Bronchial epithelial cell (primary cell): Measurements from ENCODE around the gene TGFA. TPM values are rescaled to one million over a fixed set of nuclear protein-coding genes. Genes with fewer than 3 reads are reported as not detected.

Experiments used
- DNase-seq: peaks from one replicate; pipeline ENCODE4 v3.0.0-alpha.2; 2010; ENCODE audit warnings: low read depth
- FAIRE-seq: peaks from 2 replicates; lab custom pipeline; 2011; peaks lifted over from hg19 to GRCh38; lab: Jason Lieb, UNC
- H3K27me3 ChIP-seq: 2 replicates; pipeline ENCODE4 v1.5.1; 2011; ENCODE audit warnings: low read length; ENCODE audit not compliant: control insufficient read depth, insufficient read depth
- H3K36me3 ChIP-seq: 2 replicates; pipeline ENCODE4 v1.5.1; 2011; ENCODE audit warnings: low read length; ENCODE audit not compliant: control insufficient read depth, insufficient read depth
- H3K4me3 ChIP-seq: 2 replicates; pipeline ENCODE4 v1.5.1; 2011; ENCODE audit warnings: mild to moderate bottlenecking, low read depth, low read length, control low read depth
- total RNA-seq: library from RNA; depleted of rRNA; stranded (reverse); fragments of >200 nt; gene quantifications from 2 replicates; pipeline ENCODE4 v1.2.1, GENCODE V29; 2014
- TF ChIP-seq, protein P1 (sequence below): IDR thresholded peaks from 2 replicates; pipeline ENCODE4 v1.5.1; 2011; ENCODE audit warnings: mild to moderate bottlenecking, moderate library complexity, low read length, control low read depth, inconsistent platforms; ENCODE audit not compliant: insufficient read depth, severe bottlenecking

TGFA gene
- total RNA-seq, 1 donor from 2014 or later: 85.3 TPM

- Histone ChIP-seq H3K4me3 (no peak overlapping the region), H3K27me3 (no peaks in the 10 kb centered on the region), H3K36me3 (peaks cover 3% of the 10 kb centered on the region)
- FAIRE-seq (no peak), DNase-seq (no peak)
- TF ChIP-seq, protein P1, sequence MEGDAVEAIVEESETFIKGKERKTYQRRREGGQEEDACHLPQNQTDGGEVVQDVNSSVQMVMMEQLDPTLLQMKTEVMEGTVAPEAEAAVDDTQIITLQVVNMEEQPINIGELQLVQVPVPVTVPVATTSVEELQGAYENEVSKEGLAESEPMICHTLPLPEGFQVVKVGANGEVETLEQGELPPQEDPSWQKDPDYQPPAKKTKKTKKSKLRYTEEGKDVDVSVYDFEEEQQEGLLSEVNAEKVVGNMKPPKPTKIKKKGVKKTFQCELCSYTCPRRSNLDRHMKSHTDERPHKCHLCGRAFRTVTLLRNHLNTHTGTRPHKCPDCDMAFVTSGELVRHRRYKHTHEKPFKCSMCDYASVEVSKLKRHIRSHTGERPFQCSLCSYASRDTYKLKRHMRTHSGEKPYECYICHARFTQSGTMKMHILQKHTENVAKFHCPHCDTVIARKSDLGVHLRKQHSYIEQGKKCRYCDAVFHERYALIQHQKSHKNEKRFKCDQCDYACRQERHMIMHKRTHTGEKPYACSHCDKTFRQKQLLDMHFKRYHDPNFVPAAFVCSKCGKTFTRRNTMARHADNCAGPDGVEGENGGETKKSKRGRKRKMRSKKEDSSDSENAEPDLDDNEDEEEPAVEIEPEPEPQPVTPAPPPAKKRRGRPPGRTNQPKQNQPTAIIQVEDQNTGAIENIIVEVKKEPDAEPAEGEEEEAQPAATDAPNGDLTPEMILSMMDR: no peak
Measured at GRCh38 chr2:70515938-70516337, 37.7 kb downstream of the TGFA start.

GRCh38 chr2:70514612-70515055, 39.0 kb downstream of the TGFA start:
- TF ChIP-seq, protein P1: no peak
- peaks cover 3% of the 10 kb centered on the region for H3K36me3 ChIP-seq
- no peak overlapping the region for H3K4me3 ChIP-seq
- no peak for DNase-seq
- no peak for FAIRE-seq
- no peaks in the 10 kb centered on the region for H3K27me3 ChIP-seq

- Histone ChIP-seq H3K36me3 (peaks cover 3% of the 10 kb centered on the region), H3K4me3 (no peak overlapping the region), H3K27me3 (no peaks in the 10 kb centered on the region)
- no peak for FAIRE-seq
- no peak for DNase-seq
- TF ChIP-seq, protein P1: no peak
Measured at GRCh38 chr2:70513738-70514137, 39.9 kb downstream of the TGFA start.

DNA sequence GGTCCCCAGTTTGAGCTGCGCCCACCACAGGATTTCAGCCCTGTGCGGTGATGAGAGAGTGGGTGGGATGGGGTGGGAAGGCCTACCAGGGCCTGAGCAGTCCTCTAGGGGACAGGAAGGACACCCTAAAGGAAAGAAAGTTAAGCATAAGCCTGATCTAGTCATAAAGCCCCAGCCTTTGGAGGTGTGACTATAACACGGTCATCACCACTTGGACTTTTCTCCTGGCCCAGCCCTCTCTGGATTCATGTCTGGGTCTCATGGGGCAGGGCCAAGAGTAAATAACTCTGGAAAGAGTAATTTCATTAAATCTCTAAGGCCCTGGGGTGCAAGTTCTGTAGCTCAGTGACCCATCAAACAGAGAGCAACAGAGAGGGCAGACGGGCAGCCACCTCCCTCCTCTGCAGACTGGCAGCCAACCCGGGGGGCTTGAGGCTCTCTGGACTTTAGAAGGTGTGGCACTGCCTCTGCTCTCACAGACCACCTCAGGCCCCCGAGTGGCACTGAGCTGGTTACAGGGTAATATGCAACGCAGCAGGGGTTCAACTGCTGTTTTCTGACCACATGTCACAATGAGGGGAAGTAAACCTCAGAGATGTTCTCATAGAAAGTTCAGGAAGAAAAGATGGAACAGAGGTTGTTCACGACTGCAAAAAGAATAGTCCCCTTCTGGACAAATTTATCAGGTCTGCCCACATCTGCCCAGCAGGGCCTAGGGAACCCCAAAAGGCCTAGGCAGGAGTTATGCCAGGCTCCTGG, 41.5 kb downstream of the TGFA start:
- Histone ChIP-seq H3K36me3 (peaks cover 3% of the 10 kb centered on the region), H3K27me3 (no peaks in the 10 kb centered on the region), H3K4me3 (no peak overlapping the region)
- FAIRE-seq: no peak
- DNase-seq: no peak
- TF ChIP-seq, protein P1: no peak

DNA sequence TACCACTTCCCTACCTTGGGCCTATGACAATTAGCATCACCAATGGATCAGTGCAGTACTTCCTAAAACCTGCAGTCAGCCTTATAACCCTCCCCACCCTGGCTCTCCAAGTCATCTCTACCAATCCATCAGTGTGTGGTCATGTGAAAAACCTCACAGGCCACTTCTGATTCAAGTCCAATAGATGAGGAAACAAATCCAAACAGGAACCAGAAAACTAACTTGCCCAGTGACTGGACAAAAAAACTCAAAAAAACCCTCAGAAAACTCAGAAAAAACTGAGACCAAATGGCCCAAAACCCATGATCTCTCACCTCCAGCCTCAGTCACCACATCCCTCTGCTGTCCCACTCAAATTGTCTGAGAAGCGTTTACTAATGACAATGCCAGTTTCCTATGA, 43.3 kb downstream of the TGFA start:
- peak; percentile 58 for FAIRE-seq
- Histone ChIP-seq H3K27me3 (no peaks in the 10 kb centered on the region), H3K4me3 (no peak overlapping the region), H3K36me3 (peaks cover 3% of the 10 kb centered on the region)
- TF ChIP-seq, protein P1: no peak
- DNase-seq: no peak
